Retinal pigment epithelial cell (primary cell): Measurements from ENCODE around the gene SAMD1.

ENCODE experiments used
- DNase-seq: peaks from one replicate; pipeline ENCODE4 v3.0.0-alpha.2; 2010; ENCODE audit warnings: low read depth
- H3K4me3 ChIP-seq: 2 replicates; pipeline ENCODE4 v1.5.1; 2011; ENCODE audit warnings: mild to moderate bottlenecking, low read length, control low read depth, moderate library complexity
- TF ChIP-seq, protein P1 (sequence below): conservative IDR thresholded peaks from 2 replicates; pipeline ENCODE4 v1.5.1; 2011; ENCODE audit warnings: low read depth, low read length, control low read depth, inconsistent platforms

The SAMD1 gene

DNA sequence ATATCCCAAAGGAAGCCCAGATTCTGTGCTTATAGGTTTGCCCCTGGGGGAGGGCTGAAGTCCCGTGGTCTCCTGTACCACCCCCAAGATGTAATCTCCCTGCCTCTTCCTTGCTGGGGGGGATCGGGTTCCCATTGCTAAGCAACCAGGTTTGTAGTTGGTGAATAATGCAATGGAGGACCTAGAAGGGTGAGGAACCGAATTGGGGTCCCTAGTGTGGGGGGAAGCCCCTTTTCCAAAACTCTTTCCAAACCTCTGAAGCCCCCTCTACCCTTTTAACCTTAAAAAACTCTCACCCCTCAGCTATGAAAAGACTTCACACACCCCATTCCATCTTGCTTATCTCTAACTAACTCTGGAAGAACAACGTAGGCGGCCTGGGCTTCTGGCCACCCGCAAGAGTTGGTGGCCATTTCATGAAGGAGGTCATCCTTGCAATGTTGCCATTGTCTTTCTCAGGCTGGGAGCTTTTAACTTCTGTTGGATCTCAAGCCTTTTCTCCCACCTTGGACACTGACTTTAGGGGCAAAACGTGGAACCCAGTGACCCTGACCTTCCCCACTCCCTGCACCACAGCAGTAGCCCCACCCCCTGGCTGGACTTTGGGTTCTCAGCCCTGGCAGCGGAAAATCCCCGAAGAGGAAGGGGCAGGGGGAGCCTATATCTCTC lies 29.3 kb downstream of the SAMD1 start:
- no peak for DNase-seq
- no peak overlapping the region for H3K4me3 ChIP-seq
- TF ChIP-seq, protein P1, sequence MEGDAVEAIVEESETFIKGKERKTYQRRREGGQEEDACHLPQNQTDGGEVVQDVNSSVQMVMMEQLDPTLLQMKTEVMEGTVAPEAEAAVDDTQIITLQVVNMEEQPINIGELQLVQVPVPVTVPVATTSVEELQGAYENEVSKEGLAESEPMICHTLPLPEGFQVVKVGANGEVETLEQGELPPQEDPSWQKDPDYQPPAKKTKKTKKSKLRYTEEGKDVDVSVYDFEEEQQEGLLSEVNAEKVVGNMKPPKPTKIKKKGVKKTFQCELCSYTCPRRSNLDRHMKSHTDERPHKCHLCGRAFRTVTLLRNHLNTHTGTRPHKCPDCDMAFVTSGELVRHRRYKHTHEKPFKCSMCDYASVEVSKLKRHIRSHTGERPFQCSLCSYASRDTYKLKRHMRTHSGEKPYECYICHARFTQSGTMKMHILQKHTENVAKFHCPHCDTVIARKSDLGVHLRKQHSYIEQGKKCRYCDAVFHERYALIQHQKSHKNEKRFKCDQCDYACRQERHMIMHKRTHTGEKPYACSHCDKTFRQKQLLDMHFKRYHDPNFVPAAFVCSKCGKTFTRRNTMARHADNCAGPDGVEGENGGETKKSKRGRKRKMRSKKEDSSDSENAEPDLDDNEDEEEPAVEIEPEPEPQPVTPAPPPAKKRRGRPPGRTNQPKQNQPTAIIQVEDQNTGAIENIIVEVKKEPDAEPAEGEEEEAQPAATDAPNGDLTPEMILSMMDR, result no peak

DNA sequence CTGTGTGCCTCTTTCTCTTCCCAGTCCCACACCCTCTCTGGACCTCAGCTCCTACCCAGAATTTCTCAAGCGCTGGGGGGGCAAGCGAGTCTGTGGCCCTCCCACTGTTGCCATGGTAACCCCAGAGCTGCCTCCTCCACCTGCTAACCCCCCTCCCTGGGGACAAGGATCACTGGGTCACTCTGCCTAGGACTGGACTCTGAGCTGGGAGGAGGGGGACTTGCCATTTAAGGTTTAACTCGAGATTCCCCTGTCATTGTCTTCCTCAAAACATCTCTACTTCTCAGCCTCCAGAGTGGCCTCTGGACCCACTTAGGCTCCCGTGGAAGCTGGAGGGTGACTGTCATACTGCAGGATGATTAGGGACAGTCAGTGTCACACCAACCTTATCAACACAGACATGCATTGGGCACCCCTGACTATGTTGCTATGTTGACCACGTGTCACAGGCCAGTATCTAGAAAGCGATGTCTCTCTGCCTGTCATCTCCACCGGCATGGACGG lies 30.8 kb downstream of the SAMD1 start:
- no peak overlapping the region for H3K4me3 ChIP-seq
- DNase-seq, result no peak
- TF ChIP-seq, protein P1, result no peak

DNA sequence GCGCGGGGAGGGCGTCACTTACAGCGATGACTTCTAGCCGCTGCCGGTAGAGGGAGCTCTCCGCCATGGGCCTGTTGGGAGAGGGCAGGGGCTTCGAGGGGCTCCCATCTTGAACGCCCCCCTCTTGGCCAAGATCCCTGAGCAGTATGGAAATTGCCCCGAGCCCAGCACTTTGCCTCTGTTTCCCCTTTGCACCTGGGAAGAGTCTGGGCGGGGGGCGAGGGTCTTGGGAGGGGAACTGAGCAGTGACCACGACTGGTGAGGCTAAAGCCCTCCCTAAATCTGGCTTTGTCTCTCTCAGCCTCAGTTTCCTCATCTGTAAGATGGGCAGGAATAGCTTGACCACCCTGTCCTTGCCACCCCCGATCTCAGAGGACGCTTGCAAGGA lies 31.5 kb downstream of the SAMD1 start:
- no peak for DNase-seq
- TF ChIP-seq, protein P1, result peak; percentile 85
- no peak overlapping the region for H3K4me3 ChIP-seq

DNA sequence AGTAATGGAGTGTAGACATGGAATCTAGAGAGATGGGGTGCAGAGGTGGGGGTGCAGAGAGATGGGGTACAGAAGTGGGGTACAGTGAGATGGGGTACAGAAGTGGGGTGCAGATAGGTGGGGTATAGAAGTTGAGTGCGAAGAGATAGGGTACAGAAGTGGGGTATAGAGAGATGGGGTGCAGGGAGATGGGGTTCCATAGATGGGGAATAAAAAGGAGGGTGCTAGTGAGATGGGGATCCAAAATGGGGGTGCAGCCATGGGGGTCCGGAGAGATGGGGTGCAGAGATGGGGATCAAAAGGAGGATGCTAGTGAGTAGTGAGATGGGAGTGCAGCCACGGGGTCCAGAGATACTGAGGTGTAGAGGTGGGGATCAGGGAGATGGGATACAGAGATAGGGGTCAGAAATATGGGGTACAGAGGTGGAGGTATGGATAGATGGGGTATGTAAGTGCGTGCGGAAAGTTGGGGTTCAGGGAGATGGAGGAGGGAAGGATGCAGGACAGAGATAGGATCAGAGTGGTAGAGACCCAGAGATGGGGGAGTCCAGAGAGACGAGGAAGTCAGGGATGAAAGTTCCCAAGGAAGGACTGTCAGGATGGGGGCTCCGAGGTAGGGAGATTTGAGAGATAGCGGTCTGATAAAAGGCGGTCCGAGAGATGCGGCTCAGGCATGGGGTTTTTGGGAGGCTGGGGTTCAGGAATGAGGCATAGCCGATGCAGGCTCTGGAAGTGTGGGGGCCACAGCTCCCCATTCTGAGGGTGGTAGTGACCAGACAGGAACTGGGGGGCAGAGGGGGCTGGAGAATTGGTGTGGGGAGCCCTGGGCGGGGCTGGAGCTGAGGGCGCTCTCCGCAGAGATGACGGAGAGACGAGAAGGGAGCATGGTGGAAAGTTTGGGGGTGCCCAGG lies 32.1 kb downstream of the SAMD1 start:
- no peak overlapping the region for H3K4me3 ChIP-seq
- DNase-seq, result no peak
- TF ChIP-seq, protein P1, result no peak

DNA sequence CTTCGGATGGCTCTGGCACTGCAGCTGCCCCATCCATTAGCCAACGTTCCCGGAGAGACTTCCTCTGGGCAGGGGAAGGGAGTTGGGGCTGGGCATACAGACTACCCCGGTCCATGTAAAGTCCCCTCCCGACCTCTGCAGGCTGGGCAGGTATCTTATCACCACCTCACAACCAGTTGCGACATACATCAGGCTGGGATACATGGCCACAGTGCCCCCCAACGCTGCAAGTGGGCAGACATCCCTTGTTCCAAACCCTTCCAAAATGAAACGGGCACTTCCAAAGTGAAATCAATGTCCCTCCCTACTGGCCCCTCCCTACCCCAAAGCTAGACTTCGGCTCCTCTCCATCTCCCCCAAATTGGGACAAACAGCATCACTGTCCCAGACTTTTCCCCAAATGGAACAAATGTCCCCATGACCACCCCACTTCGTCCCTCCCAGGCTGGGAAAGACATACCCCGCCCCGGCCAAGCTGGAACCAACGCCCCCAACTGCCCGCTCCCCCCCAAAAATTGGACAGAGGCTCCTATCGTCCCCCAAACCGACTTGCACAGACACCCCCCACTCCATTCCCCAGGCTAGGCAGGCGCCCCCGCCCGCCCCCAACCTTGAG lies 33.7 kb downstream of the SAMD1 start:
- no peak for DNase-seq
- TF ChIP-seq, protein P1, result no peak
- H3K4me3 ChIP-seq, result no peak overlapping the region

DNA sequence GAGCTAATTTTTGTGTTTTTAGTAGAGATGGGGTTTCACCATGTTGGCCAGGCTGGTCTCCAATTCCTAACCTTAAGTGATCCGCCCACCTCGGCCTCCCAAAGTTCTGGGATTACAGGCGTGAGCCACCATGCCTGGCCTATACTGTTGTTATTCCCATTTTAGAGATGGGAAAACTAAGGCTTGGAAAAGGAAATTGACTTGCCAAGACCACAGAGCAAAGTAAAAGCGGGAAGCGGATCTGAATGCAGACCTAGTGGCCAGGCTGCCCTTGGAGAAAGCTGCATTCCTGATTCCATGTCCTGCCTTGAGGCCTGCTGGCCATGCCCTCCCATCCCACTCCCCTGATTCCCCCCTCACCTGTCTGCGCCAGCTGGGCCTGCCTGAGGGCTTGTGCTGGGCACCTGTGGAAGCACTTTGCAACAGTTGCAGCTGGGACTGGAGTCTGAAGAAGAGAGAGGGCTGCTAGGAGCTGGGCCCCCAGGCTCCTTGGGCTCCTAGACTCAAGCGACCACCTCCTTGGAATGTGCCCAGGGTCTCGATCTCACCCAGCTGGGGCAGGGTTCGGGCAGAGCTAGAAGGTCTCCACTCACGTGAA lies 34.4 kb downstream of the SAMD1 start:
- TF ChIP-seq, protein P1, result no peak
- DNase-seq, result no peak
- H3K4me3 ChIP-seq, result no peak overlapping the region
